ES-I3 (cell line): ENCODE data around the gene ITPKC.
"Not testable (repeated sequence)": the region's sequence is repeated elsewhere in the genome, so short reads cannot be mapped to it uniquely, and the experiment has no call there.

ENCODE experiments used
- H3K36me3 ChIP-seq: 2 replicates; pipeline ENCODE4 v1.6.1; 2013; ENCODE audit warnings: mild to moderate bottlenecking, low read length, control low read depth, moderate library complexity; ENCODE audit not compliant: insufficient read depth
- H3K4me1 ChIP-seq: 2 replicates; pipeline ENCODE4 v1.6.1; 2013; ENCODE audit warnings: mild to moderate bottlenecking, control low read depth, low read length; ENCODE audit not compliant: insufficient read depth
- H3K9ac ChIP-seq: 2 replicates; pipeline ENCODE4 v1.6.1; 2013; ENCODE audit warnings: low read depth, mild to moderate bottlenecking, low read length, moderate library complexity
- H3K9me3 ChIP-seq: 2 replicates; pipeline ENCODE4 v1.6.1; 2013; ENCODE audit warnings: mild to moderate bottlenecking, low read length, moderate library complexity; ENCODE audit not compliant: control insufficient read depth, insufficient read depth

The ITPKC gene

DNA sequence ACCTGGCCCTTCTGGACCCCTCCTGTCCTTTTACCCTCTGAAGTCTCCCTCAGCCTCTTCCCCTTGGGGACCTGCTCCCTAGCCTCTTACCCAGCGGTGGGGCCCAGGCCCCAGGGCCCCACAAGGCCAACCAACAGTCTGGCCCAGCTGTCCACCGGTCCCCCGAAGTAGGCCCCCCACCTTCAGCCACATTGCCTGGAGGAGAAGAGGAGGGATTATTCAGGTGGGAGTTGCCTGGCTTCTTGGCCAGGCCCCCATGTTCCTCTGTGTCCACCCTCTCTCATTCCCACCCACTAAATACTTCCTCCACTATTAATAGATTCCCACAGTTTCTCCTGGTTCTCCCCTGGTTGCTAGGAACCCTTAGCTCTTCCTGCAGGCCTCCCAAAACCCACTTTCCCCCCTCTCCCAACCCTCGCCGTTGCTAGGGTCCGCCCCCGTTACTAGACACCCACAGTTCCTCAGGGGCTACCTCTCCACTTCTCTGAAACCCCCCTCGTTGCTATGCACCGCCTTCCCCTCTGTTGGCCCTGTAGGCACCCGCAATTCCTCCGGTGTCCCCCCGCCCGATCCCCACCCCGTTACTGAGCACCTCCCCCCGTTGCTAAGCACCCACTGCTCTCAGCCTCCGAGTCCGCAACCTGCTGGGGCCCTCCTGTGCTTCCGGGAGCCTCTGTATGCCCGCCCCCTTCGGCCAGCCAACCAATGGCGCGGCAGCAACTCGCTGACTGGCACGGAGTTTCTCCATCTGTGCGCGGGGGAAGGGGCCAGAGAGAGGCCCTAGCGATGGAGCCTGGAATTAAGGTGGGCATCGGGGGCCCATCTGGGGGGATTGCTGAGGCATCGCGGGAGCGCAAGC, 2.2 kb upstream of the ITPKC start:
- peaks cover 7% of the 10 kb centered on the region; the same call in 1 of the 2 replicates for H3K36me3 ChIP-seq
- H3K4me1 ChIP-seq = no peaks in the 10 kb centered on the region; the same call in 1 of the 2 replicates
- no peaks in the 10 kb centered on the region for H3K9me3 ChIP-seq
- H3K9ac ChIP-seq = peak overlapping the region; percentile 94

DNA sequence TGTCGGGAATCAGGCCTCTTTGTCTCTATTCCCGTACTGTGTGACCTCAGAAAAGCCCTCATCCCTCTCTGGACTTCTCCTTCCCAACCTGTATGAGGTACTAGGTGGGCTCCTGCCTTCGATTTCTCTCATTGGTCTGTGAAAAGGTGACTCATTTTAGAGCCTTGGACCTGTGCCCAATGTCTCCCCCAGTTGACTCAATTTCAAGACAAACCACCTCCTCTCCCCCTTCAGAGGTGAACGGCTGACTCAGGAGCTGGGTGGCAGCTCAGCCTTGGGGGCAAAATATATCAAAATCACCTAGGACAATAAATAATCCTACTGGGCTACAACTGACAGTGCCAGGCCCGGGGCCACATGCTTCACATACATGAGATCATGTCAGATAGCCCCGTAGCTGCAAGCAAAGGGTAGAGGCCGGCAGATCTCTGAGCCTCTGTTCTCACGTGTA, 856 bp upstream of the ITPKC start:
- no peaks in the 10 kb centered on the region for H3K9me3 ChIP-seq

DNA sequence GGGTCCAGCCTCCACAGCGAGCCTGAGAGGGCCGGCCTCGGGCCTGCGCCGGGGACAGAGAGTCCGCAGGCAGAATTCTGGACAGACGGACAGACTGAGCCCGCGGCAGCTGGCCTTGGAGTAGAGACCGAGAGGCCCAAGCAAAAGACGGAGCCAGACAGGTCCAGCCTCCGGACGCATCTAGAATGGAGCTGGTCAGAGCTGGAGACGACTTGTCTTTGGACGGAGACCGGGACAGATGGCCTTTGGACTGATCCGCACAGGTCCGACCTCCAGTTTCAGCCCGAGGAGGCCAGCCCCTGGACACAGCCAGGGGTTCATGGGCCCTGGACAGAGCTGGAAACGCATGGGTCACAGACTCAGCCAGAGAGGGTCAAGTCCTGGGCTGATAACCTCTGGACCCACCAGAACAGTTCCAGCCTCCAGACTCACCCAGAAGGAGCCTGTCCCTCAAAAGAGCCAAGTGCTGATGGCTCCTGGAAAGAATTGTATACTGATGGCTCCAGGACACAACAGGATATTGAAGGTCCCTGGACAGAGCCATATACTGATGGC, 490 bp downstream of the ITPKC start:
- no peaks in the 10 kb centered on the region; the same call in 1 of the 2 replicates for H3K4me1 ChIP-seq
- peak overlapping the region; percentile 94 for H3K9ac ChIP-seq
- H3K36me3 ChIP-seq = peaks cover 4% of the 10 kb centered on the region; the same call in 1 of the 2 replicates
- no peaks in the 10 kb centered on the region for H3K9me3 ChIP-seq

More for the DNA sequence above, 856 bp upstream of the ITPKC start:
- peak overlapping the region; percentile 94 for H3K9ac ChIP-seq
- no peaks in the 10 kb centered on the region; the same call in 1 of the 2 replicates for H3K4me1 ChIP-seq
- 0 out of 2 replicates have a peak, but pooled peaks cover 4% of the 10 kb centered on the region for H3K36me3 ChIP-seq

DNA sequence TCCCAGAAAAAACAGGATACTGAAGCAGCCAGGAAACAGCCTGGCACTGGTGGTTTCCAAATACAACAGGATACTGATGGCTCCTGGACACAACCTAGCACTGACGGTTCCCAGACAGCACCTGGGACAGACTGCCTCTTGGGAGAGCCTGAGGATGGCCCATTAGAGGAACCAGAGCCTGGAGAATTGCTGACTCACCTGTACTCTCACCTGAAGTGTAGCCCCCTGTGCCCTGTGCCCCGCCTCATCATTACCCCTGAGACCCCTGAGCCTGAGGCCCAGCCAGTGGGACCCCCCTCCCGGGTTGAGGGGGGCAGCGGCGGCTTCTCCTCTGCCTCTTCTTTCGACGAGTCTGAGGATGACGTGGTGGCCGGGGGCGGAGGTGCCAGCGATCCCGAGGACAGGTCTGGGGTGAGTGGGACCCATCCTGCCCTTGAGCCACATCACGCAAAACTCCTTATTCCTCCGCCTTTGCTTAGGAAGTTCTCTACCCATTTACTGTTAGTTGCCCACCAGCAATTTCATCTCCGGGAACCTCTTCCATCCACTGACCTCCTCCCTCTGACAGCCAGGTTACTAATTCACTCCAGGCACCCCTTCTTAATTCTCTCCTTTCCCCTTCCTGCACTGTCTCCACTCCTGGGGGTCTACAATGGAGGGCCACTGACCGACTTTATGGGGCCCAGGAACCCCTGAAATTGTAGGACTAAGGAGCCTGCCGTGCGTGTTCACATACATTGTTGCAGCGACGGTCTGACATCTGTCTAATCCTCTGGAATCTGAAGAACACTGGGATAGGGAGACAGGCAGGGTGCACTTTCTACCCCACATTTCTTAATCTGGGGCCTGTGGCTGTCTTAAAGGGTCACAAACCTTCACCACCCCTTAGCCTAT, 1.2 kb downstream of the ITPKC start:
- H3K36me3 ChIP-seq = no peaks in the 10 kb centered on the region; the same call in 1 of the 2 replicates
- peak overlapping the region; percentile 94; the same call in 1 of the 2 replicates for H3K9ac ChIP-seq
- no peaks in the 10 kb centered on the region; the same call in 1 of the 2 replicates for H3K4me1 ChIP-seq
- H3K9me3 ChIP-seq = no peaks in the 10 kb centered on the region

DNA sequence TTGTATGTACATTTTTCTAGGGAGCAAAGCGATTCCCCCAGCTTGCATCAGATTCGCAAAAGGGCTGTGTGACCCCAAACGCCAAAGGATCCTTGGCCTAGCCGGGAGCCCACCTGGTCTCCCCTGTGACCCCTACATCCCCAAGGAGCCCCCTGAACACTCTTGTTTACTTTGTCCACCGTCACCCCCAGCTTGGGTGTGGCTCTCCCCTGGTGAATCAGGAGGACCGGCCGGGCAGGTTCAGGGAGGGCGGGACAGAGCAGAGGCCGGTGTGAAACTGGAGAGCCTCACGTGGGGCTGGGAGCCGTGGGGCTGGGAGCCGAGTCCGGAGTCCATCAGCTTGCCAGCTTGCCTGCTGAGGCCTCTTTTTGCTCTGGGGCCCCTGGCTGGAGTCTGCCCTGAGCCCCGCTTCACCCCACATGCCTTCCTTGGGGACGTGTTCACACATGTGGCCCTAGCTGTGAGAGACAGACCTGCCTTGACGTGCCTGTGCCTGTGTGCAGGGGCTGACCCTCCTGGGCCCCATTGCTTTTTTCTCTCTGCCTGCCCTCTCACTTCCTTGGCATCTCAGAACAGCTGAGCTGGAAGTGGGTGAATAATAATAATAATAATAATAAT, 2.0 kb downstream of the ITPKC start:
- Histone ChIP-seq H3K4me1 (no peaks in the 10 kb centered on the region; the same call in 1 of the 2 replicates), H3K9me3 (no peaks in the 10 kb centered on the region), H3K36me3 (no peaks in the 10 kb centered on the region; the same call in 1 of the 2 replicates), H3K9ac (peak overlapping the region; percentile 94)

DNA sequence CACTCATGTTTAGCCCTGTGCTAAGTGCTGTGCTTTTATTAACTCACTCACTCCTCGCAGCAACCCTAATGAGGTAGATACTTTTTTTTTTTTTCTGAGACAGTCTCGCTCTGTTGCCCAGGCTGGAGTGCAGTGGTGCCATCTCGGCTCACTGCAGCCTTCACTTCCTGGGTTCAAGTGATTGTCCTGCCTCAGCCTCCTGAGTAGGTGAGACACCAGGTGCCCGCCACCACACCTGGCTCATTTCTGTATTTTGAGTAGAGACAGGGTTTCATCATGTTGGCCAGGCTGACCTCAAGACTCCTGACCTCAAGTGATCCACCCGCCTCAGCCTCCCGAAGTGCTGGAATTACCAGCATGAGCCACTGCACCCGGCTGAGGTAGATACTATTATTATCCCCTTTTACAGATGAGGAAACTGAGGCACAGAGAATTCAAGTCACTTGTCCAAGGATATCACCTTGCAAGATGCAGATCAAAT, 2.5 kb downstream of the ITPKC start:
- H3K36me3 ChIP-seq = no peaks in the 10 kb centered on the region; the same call in 1 of the 2 replicates
- H3K9ac ChIP-seq = peak overlapping the region; percentile 94; the same call in 1 of the 2 replicates
- H3K4me1 ChIP-seq = no peaks in the 10 kb centered on the region; the same call in 1 of the 2 replicates
- H3K9me3 ChIP-seq = no peaks in the 10 kb centered on the region

DNA sequence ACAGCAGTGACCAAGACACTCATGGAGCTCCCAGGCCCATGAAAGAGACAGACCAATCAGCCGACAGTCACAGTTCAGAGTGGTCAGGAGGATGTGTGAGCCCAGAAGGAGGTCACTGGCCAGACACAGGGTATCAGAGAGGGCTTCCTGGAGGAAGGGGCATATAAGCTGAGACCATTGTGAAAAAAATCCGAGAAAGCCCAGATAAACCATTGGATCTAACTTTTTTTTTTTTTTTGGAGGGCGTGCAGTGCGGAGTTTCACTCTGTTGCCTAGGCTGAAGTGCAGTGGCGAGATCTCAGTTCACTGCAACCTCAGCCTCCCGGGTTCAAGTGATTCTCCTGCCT, 4.2 kb downstream of the ITPKC start:
- no peak overlapping the region for H3K9ac ChIP-seq
- no peaks in the 10 kb centered on the region; the same call in 1 of the 2 replicates for H3K36me3 ChIP-seq
- H3K4me1 ChIP-seq = no peaks in the 10 kb centered on the region
- H3K9me3 ChIP-seq = no peaks in the 10 kb centered on the region

DNA sequence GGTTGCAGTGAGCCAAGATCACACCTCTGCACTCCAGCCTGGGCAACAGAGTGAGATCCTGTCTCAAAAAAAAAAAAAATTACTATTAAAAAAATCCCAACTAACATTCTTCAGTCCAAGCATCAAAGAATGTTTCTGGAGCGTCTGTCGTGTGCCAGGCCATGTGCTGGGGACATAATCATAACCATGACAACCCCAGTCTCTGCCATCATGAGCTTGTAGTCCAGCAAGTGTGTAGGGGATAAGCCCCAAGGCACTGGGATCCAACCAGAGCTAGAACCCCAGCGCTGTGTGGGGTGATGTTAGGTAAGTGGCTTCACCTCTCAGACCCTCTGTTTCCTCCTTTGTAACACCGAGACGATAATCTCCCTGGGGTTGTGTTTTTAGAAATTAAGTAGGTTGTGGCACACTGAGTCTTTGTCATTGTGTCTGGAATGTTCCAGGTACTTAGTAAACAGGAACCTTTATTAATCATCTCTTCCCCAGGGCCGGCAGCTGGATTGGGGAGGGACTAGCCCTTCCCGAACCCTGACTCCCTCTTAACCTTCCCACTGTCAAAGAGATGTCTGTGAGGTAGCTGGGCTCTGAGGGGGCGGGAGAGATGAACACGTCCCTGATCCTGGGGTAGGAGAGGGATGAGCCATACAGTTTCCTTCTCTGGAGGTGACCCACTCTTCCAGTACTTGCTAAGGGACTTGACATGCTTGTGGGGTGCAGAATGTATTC, 5.2 kb downstream of the ITPKC start:
- Histone ChIP-seq H3K9me3 (no peaks in the 10 kb centered on the region), H3K4me1 (no peaks in the 10 kb centered on the region), H3K9ac (no peak overlapping the region), H3K36me3 (no peaks in the 10 kb centered on the region; the same call in 1 of the 2 replicates)

DNA sequence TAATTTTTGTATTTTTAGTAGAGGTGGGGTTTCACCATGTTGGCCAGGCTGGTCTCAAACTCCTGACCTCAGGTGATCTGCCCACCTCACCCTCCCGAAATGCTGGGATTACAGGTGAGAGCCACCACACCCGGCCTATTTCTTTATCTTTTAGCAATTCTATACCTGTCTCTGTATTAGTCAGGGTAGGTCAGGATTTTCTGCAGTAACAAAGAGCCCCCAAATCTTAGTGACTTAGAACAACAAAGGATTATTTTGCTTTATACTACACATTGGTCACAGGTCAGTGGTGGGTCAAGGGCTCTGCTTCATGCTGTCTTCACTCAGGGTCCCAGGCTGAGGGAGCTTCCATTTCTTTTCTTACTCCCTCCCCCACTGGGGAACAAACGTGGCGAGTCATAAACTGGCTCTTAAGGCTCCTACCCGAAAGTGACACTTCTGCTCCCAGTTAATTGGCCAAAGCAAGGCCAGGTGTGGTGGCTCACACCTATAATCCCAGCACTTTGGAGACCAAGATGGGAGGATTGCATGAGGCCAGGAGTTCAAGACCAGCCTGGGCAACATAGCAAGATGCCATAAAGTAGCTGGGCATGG, 6.8 kb downstream of the ITPKC start:
- H3K4me1 ChIP-seq = no peaks in the 10 kb centered on the region
- no peaks in the 10 kb centered on the region for H3K9me3 ChIP-seq
- H3K9ac ChIP-seq = no peak overlapping the region
- H3K36me3 ChIP-seq = peaks cover 5% of the 10 kb centered on the region

DNA sequence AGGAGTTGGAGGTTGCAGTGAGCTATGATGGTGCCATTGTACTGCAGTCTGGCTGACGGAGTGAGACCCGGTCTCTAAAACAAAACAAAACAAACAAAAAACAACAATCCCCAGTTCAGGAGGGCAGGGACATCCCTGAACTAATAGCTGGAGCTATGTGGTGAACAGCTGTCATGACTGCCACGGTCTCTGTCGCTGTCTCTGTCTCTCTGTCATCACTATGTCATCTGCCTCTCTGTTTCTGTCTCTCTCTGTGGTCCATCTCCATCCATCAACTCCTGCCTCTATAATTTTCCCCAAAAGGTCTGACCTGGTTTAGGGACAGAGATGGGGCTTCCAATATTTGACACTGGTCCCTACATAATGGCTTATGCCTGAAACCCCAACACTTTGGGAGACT, 7.4 kb downstream of the ITPKC start:
- Histone ChIP-seq H3K9me3 (no peaks in the 10 kb centered on the region), H3K9ac (no peak overlapping the region), H3K36me3 (peaks cover 5% of the 10 kb centered on the region), H3K4me1 (no peaks in the 10 kb centered on the region)

DNA sequence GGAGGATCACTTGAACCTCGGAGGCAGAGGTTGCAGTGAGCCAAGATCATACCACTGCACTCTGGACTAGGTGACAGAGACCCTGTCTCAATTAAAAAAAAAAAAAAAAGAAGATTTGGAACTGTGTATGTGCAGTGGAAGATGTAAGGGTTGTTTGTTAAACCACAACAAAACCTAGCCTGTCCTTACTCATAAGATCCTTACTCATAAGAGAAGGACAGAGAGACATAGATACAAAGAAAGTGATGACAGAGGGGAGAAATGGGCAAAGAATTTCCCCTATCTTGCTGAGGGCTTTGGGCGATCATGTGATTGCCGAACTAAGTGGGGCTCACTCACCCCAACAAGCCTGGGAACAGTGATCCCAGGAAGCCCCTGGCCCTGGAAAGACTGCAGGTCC, 7.9 kb downstream of the ITPKC start:
- H3K9me3 ChIP-seq = no peaks in the 10 kb centered on the region
- no peaks in the 10 kb centered on the region for H3K4me1 ChIP-seq
- H3K9ac ChIP-seq = no peak overlapping the region
- H3K36me3 ChIP-seq = peaks cover 5% of the 10 kb centered on the region

DNA sequence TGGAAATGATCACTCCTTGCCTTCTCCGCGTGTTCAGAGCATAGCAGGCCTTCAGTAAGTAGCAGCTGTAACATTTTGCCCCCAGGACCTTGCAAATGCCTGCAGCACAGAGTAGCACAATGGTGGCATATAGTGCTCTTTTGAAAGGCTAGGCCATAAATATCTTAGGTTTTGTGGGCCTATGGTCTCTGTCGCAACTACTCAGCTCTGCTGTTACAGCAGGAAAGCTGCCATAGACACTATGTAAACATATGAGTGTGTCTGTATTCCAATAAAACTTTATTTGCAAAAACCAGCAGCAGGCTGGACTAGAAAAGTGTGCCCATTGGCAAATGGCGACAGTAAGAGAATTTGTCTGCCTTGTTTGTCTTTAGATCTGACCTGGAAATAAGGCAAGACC, 9.4 kb downstream of the ITPKC start:
- H3K9ac ChIP-seq = no peak overlapping the region
- peaks cover 5% of the 10 kb centered on the region for H3K36me3 ChIP-seq
- H3K9me3 ChIP-seq = no peaks in the 10 kb centered on the region
- H3K4me1 ChIP-seq = no peaks in the 10 kb centered on the region

DNA sequence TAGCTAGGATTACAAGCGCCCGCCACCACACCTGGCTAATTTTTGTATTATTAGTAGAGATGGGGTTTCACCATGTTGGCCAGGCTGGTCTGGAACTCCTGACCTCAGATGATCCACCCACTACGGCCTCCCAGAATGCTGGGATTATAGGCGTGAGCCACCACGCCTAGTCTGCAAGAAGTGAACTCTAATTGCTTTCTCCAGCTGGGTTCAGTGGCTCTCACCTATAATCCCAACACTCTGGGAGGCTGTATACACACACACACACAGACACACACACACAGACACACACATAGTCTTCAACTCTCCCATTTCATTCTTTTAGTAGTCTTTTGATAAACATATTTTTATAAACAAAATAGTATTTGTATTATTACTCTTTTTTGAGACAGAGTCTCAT, 13.2 kb downstream of the ITPKC start:
- H3K9me3 ChIP-seq, H3K9ac ChIP-seq, H3K4me1 ChIP-seq, H3K36me3 ChIP-seq: not testable (repeated sequence)
